ENCODE measurements around the gene EAF1. TPM values are rescaled to one million over a fixed set of nuclear protein-coding genes. Genes with fewer than 3 reads are reported as not detected.
"Not testable (repeated sequence)": the region's sequence is repeated elsewhere in the genome, so short reads cannot be mapped to it uniquely, and the experiment has no call there.

The EAF1 gene
- polyA plus RNA-seq, 1 donor: 21.3 TPM

- Histone ChIP-seq H3K9me3 (ENCODE audit: control insufficient read depth, low read depth, low read length) (no peaks in the 10 kb centered on the region), H3K27me3 (ENCODE audit: control insufficient read depth, insufficient read depth, low read length) (no peaks in the 10 kb centered on the region), H3K36me3 (ENCODE audit: control insufficient read depth, insufficient read depth, low read length) (peaks cover 6% of the 10 kb centered on the region), H3K4me3 (ENCODE audit: low read length) (no peak overlapping the region), H3K4me1 (ENCODE audit: control insufficient read depth, insufficient read depth, low read length) (no peaks in the 10 kb centered on the region), H3K27ac (ENCODE audit: low read length) (no peak overlapping the region)
- no CpG with 5 or more reads among the region's 18 CpGs for WGBS (ENCODE audit: insufficient coverage, low lambda C conversion rate)
- DNase-seq: no peak
These were observed 24.1 kb downstream of the EAF1 start for GRCh38 chr3:15451216-15452113.

- 100% methylated on average over 1 of the region's 9 CpGs for WGBS (ENCODE audit: insufficient coverage, low lambda C conversion rate)
- no peak overlapping the region for H3K4me3 ChIP-seq (ENCODE audit: low read length)
- peaks cover 6% of the 10 kb centered on the region for H3K36me3 ChIP-seq (ENCODE audit: control insufficient read depth, insufficient read depth, low read length)
- H3K27ac ChIP-seq (ENCODE audit: low read length): no peak overlapping the region
- H3K9me3 ChIP-seq (ENCODE audit: control insufficient read depth, low read depth, low read length): no peaks in the 10 kb centered on the region
- no peak for DNase-seq
- H3K27me3 ChIP-seq (ENCODE audit: control insufficient read depth, insufficient read depth, low read length): no peaks in the 10 kb centered on the region
- no peaks in the 10 kb centered on the region for H3K4me1 ChIP-seq (ENCODE audit: control insufficient read depth, insufficient read depth, low read length)
These were observed 24.8 kb downstream of the EAF1 start for GRCh38 chr3:15452156-15452555.

GRCh38 chr3:15452961-15453360 is 25.6 kb downstream of the EAF1 start:
- Histone ChIP-seq H3K4me3 (ENCODE audit: low read length) (no peak overlapping the region), H3K9me3 (ENCODE audit: control insufficient read depth, low read depth, low read length) (no peaks in the 10 kb centered on the region), H3K36me3 (ENCODE audit: control insufficient read depth, insufficient read depth, low read length) (peaks cover 6% of the 10 kb centered on the region), H3K27ac (ENCODE audit: low read length) (no peak overlapping the region), H3K27me3 (ENCODE audit: control insufficient read depth, insufficient read depth, low read length) (no peaks in the 10 kb centered on the region), H3K4me1 (ENCODE audit: control insufficient read depth, insufficient read depth, low read length) (no peaks in the 10 kb centered on the region)
- no peak for DNase-seq
- no CpG with 5 or more reads among the region's 5 CpGs for WGBS (ENCODE audit: insufficient coverage, low lambda C conversion rate)

- DNase-seq: no peak
- Histone ChIP-seq H3K36me3 (ENCODE audit: control insufficient read depth, insufficient read depth, low read length) (peaks cover 6% of the 10 kb centered on the region), H3K4me1 (ENCODE audit: control insufficient read depth, insufficient read depth, low read length) (no peaks in the 10 kb centered on the region), H3K9me3 (ENCODE audit: control insufficient read depth, low read depth, low read length) (no peaks in the 10 kb centered on the region), H3K27me3 (ENCODE audit: control insufficient read depth, insufficient read depth, low read length) (no peaks in the 10 kb centered on the region), H3K4me3 (ENCODE audit: low read length) (no peak overlapping the region), H3K27ac (ENCODE audit: low read length) (no peak overlapping the region)
- 80% methylated on average over 1 of the region's 8 CpGs for WGBS (ENCODE audit: insufficient coverage, low lambda C conversion rate)
These were observed 26.1 kb downstream of the EAF1 start for GRCh38 chr3:15453501-15453900.

GRCh38 chr3:15453991-15454625 is 26.7 kb downstream of the EAF1 start:
- Histone ChIP-seq H3K27ac (ENCODE audit: low read length) (no peak overlapping the region), H3K4me1 (ENCODE audit: control insufficient read depth, insufficient read depth, low read length) (no peaks in the 10 kb centered on the region), H3K27me3 (ENCODE audit: control insufficient read depth, insufficient read depth, low read length) (no peaks in the 10 kb centered on the region), H3K4me3 (ENCODE audit: low read length) (no peak overlapping the region), H3K9me3 (ENCODE audit: control insufficient read depth, low read depth, low read length) (no peaks in the 10 kb centered on the region), H3K36me3 (ENCODE audit: control insufficient read depth, insufficient read depth, low read length) (peaks cover 6% of the 10 kb centered on the region)
- DNase-seq: no peak
- no CpG with 5 or more reads among the region's 9 CpGs for WGBS (ENCODE audit: insufficient coverage, low lambda C conversion rate)

- H3K36me3 ChIP-seq (ENCODE audit: control insufficient read depth, insufficient read depth, low read length): peaks cover 4% of the 10 kb centered on the region
- H3K4me3 ChIP-seq (ENCODE audit: low read length): no peak overlapping the region
- H3K9me3 ChIP-seq (ENCODE audit: control insufficient read depth, low read depth, low read length): no peaks in the 10 kb centered on the region
- no peak for DNase-seq
- H3K27ac ChIP-seq (ENCODE audit: low read length): no peak overlapping the region
- H3K4me1 ChIP-seq (ENCODE audit: control insufficient read depth, insufficient read depth, low read length): no peaks in the 10 kb centered on the region
- no peaks in the 10 kb centered on the region for H3K27me3 ChIP-seq (ENCODE audit: control insufficient read depth, insufficient read depth, low read length)
These were observed 27.6 kb downstream of the EAF1 start for GRCh38 chr3:15454965-15455364.

- no peak overlapping the region for H3K4me3 ChIP-seq (ENCODE audit: low read length)
- no peaks in the 10 kb centered on the region for H3K27me3 ChIP-seq (ENCODE audit: control insufficient read depth, insufficient read depth, low read length)
- DNase-seq: no peak
- H3K36me3 ChIP-seq (ENCODE audit: control insufficient read depth, insufficient read depth, low read length): peaks cover 4% of the 10 kb centered on the region
- H3K9me3 ChIP-seq (ENCODE audit: control insufficient read depth, low read depth, low read length): no peaks in the 10 kb centered on the region
- H3K4me1 ChIP-seq (ENCODE audit: control insufficient read depth, insufficient read depth, low read length): no peaks in the 10 kb centered on the region
- no peak overlapping the region for H3K27ac ChIP-seq (ENCODE audit: low read length)
- no CpG with 5 or more reads among the region's 7 CpGs for WGBS (ENCODE audit: insufficient coverage, low lambda C conversion rate)
These were observed 28.4 kb downstream of the EAF1 start for GRCh38 chr3:15455756-15456155.

- Histone ChIP-seq H3K27me3 (ENCODE audit: control insufficient read depth, insufficient read depth, low read length) (no peaks in the 10 kb centered on the region), H3K27ac (ENCODE audit: low read length) (no peak overlapping the region), H3K4me1 (ENCODE audit: control insufficient read depth, insufficient read depth, low read length) (no peaks in the 10 kb centered on the region), H3K9me3 (ENCODE audit: control insufficient read depth, low read depth, low read length) (no peaks in the 10 kb centered on the region), H3K36me3 (ENCODE audit: control insufficient read depth, insufficient read depth, low read length) (peaks cover 2% of the 10 kb centered on the region), H3K4me3 (ENCODE audit: low read length) (no peak overlapping the region)
- DNase-seq: no peak
- no CpG with 5 or more reads among the region's 2 CpGs for WGBS (ENCODE audit: insufficient coverage, low lambda C conversion rate)
These were observed 28.9 kb downstream of the EAF1 start for GRCh38 chr3:15456321-15456720.

GRCh38 chr3:15456915-15457314 is 29.5 kb downstream of the EAF1 start:
- not testable (repeated sequence) for H3K4me3 ChIP-seq (ENCODE audit: low read length); H3K27ac ChIP-seq (ENCODE audit: low read length); H3K9me3 ChIP-seq (ENCODE audit: control insufficient read depth, low read depth, low read length); H3K27me3 ChIP-seq (ENCODE audit: control insufficient read depth, insufficient read depth, low read length); H3K4me1 ChIP-seq (ENCODE audit: control insufficient read depth, insufficient read depth, low read length); H3K36me3 ChIP-seq (ENCODE audit: control insufficient read depth, insufficient read depth, low read length); DNase-seq
- 100% methylated on average over 1 of the region's 10 CpGs for WGBS (ENCODE audit: insufficient coverage, low lambda C conversion rate)

- Histone ChIP-seq H3K4me3 (ENCODE audit: low read length) (no peak overlapping the region), H3K4me1 (ENCODE audit: control insufficient read depth, insufficient read depth, low read length) (no peaks in the 10 kb centered on the region), H3K27ac (ENCODE audit: low read length) (no peak overlapping the region), H3K27me3 (ENCODE audit: control insufficient read depth, insufficient read depth, low read length) (no peaks in the 10 kb centered on the region), H3K36me3 (ENCODE audit: control insufficient read depth, insufficient read depth, low read length) (no peaks in the 10 kb centered on the region), H3K9me3 (ENCODE audit: control insufficient read depth, low read depth, low read length) (no peaks in the 10 kb centered on the region)
- no peak for DNase-seq
- 100% methylated on average over 1 of the region's 7 CpGs for WGBS (ENCODE audit: insufficient coverage, low lambda C conversion rate)
These were observed 30.9 kb downstream of the EAF1 start for GRCh38 chr3:15458212-15458780.
